Adrenal gland (tissue), 5 donors: Measurements from ENCODE around the gene TMEM43.
"Not testable (repeated sequence)": the region's sequence is repeated elsewhere in the genome, so short reads cannot be mapped to it uniquely, and the experiment has no call there.

Experiments used
- CTCF ChIP-seq, 6 experiments: fragments of 450-650 bp in 4 of 6; fragments of 200-600 bp in 2 of 6; sonication (generic) in 1 of 6; IDR thresholded peaks; 1 replicate in 5 of 6; 2 replicates in 1 of 6; pipeline versions ENCODE4 v1.5.1 to v1.8.0; 2016 to 2021; ENCODE audit warnings: antibody characterized with exemption in 6 of 6, mild to moderate bottlenecking in 2 of 6, moderate library complexity in 1 of 6
- POLR2A ChIP-seq, 2 donors: fragments of 450-650 bp; IDR thresholded peaks; one replicate each; pipeline ENCODE4 v1.6.1; 2017; ENCODE audit warnings: antibody characterized with exemption in 2 of 2, mild to moderate bottlenecking in 2 of 2, moderate library complexity in 1 of 2
- donor health status: DM: no; HTN: no; CAD: no.

- TF ChIP-seq CTCF, POLR2A (IDR thresholded peaks at IDR 0.05): not testable (repeated sequence)
Measured at GRCh38 chr3:14075233-14075632, 49.6 kb upstream of the TMEM43 start.
